Measurements from ENCODE around the gene LAMA3. TPM values are rescaled to one million over a fixed set of nuclear protein-coding genes. Genes with fewer than 3 reads are reported as not detected.

LAMA3 gene
- total RNA-seq, 1 experiment from 2014 or later, result 8.1 TPM

DNA sequence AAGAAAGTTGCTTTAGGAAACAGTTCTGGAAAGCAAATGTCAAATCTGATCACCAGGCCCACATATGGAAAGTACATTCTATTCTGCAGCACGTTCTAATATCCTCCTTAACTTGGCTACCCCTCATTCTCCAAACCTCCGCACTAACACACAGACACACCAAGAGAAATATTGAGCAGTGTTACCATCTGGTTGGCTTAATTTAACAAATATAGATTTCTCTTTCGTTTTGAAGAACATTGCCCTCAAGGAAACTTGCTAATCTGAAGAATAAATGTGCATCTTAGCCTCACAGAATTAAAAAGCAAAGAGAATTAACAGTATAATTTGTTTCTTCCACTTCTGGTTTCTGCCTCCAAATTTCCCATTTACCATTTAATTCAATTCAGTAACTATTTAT lies 252.5 kb downstream of the LAMA3 start:
- no TSS peak for BruUV-seq (replicated peaks)

DNA sequence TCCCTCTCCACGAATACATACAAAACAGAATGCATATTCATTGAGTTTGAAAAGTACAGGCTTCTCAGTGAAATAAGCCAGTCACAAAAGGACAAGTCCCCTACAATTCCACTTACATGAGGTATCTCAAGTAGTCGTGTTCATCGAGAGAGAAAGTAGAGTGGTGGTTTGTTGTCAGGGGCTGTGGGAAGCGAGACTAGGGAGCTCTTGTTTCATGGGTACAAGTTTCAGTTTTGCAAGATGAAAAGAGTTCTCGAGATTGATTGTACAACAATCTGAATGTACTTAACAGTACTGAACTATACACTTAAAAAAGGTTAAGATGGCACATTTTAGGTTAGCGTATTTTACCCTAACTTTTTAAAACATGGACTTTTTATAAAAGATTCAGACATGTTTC lies 253.9 kb downstream of the LAMA3 start:
- no peaks in the 10 kb centered on the region for H3K36me3 ChIP-seq (ENCODE audit: control insufficient read depth, insufficient read depth, low read length)

More for the DNA sequence above, 252.5 kb downstream of the LAMA3 start:
- no peaks in the 10 kb centered on the region for H3K36me3 ChIP-seq (ENCODE audit: control insufficient read depth, insufficient read depth, low read length)
- in situ Hi-C loops (cut with HindIII; ENCODE audit: low pct_unique_long_range_greater_than_20kb, low sequenced_read_pairs) (no loop called here), intact Hi-C loops (cut with micrococcal nuclease; ENCODE audit: unreplicated experiment) (no loop called here)
- no peak for DNase-seq (ENCODE audit: low read depth, low spot score)
- H3K27ac ChIP-seq (ENCODE audit: low read length), result no peak overlapping the region
- TF ChIP-seq TCF7L2 (IDR thresholded peaks at IDR 0.05; ENCODE audit: low read depth, low read length) (no peak), SIN3A (IDR thresholded peaks at IDR 0.05; ENCODE audit: borderline replicate concordance, insufficient read depth, low read depth, low read length) (no peak), POLR2AphosphoS5 (IDR thresholded peaks at IDR 0.05; ENCODE audit: low read depth, low read length) (no peak), CTCF (IDR thresholded peaks at IDR 0.05) (no peak)
- TF ChIP-seq, protein P1, sequence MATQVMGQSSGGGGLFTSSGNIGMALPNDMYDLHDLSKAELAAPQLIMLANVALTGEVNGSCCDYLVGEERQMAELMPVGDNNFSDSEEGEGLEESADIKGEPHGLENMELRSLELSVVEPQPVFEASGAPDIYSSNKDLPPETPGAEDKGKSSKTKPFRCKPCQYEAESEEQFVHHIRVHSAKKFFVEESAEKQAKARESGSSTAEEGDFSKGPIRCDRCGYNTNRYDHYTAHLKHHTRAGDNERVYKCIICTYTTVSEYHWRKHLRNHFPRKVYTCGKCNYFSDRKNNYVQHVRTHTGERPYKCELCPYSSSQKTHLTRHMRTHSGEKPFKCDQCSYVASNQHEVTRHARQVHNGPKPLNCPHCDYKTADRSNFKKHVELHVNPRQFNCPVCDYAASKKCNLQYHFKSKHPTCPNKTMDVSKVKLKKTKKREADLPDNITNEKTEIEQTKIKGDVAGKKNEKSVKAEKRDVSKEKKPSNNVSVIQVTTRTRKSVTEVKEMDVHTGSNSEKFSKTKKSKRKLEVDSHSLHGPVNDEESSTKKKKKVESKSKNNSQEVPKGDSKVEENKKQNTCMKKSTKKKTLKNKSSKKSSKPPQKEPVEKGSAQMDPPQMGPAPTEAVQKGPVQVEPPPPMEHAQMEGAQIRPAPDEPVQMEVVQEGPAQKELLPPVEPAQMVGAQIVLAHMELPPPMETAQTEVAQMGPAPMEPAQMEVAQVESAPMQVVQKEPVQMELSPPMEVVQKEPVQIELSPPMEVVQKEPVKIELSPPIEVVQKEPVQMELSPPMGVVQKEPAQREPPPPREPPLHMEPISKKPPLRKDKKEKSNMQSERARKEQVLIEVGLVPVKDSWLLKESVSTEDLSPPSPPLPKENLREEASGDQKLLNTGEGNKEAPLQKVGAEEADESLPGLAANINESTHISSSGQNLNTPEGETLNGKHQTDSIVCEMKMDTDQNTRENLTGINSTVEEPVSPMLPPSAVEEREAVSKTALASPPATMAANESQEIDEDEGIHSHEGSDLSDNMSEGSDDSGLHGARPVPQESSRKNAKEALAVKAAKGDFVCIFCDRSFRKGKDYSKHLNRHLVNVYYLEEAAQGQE (IDR thresholded peaks at IDR 0.05; ENCODE audit: insufficient read depth in 1 of 2, low read depth in 2 of 2, low read length in 1 of 2), result no peak
- no peak for ATAC-seq
- POLR2A ChIA-PET, result no interaction called here
- H3K9me3 ChIP-seq (ENCODE audit: control insufficient read depth, insufficient read depth, low read depth, low read length), result no peaks in the 10 kb centered on the region
- CTCF ChIA-PET, result no interaction called here
- H3K4me1 ChIP-seq (ENCODE audit: control insufficient read depth, insufficient read depth, low read length), result no peaks in the 10 kb centered on the region
- H3K4me3 ChIP-seq (ENCODE audit: low read depth in 2 of 2, low read length in 2 of 2), result no peak overlapping the region
- H3K27me3 ChIP-seq (ENCODE audit: control insufficient read depth, insufficient read depth, low read length), result no peaks in the 10 kb centered on the region

More for the DNA sequence above, 253.9 kb downstream of the LAMA3 start:
- no peaks in the 10 kb centered on the region for H3K4me1 ChIP-seq (ENCODE audit: control insufficient read depth, insufficient read depth, low read length)
- intact Hi-C loops (cut with micrococcal nuclease; ENCODE audit: unreplicated experiment), result no loop called here
- H3K9me3 ChIP-seq (ENCODE audit: control insufficient read depth, insufficient read depth, low read depth, low read length), result no peaks in the 10 kb centered on the region
- ATAC-seq (no peak), DNase-seq (ENCODE audit: low read depth, low spot score) (no peak)
- CTCF ChIA-PET, result no interaction called here
- POLR2A ChIA-PET, result no interaction called here
- in situ Hi-C loops (cut with HindIII; ENCODE audit: low pct_unique_long_range_greater_than_20kb, low sequenced_read_pairs), result no loop called here
- BruUV-seq (replicated peaks), result no TSS peak
- TF ChIP-seq TCF7L2 (IDR thresholded peaks at IDR 0.05; ENCODE audit: low read depth, low read length) (no peak), POLR2AphosphoS5 (IDR thresholded peaks at IDR 0.05; ENCODE audit: low read depth, low read length) (no peak), SIN3A (IDR thresholded peaks at IDR 0.05; ENCODE audit: borderline replicate concordance, insufficient read depth, low read depth, low read length) (no peak), CTCF (IDR thresholded peaks at IDR 0.05) (no peak)
- TF ChIP-seq, protein P1 (IDR thresholded peaks at IDR 0.05; ENCODE audit: insufficient read depth in 1 of 2, low read depth in 2 of 2, low read length in 1 of 2), result no peak
- no peak overlapping the region for H3K4me3 ChIP-seq (ENCODE audit: low read depth in 2 of 2, low read length in 2 of 2)
- H3K27me3 ChIP-seq (ENCODE audit: control insufficient read depth, insufficient read depth, low read length), result no peaks in the 10 kb centered on the region
- H3K27ac ChIP-seq (ENCODE audit: low read length), result no peak overlapping the region

Measured in Panc1 (cell line).